Measurements from ENCODE around the gene BEST1.

The BEST1 gene

DNA sequence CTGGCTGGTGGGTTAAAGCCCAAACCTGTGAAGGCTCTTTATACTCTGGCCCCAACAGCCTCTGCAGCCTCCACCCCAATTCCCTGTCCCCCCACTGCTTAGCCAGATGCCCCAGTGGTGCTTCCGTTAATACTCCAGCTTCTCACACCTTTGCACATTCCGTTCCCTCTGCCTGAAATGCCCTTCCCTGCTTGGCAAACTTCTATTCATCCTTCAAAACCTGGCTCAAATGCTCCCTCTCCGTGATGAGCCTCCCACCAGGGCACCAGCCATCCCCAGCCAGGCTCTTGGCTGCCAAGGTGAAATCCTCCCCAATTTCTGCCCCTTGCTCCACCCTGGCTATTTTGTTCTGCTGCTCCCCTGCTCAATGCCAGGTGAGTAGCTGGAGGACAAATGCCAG lies 46.3 kb upstream of the BEST1 start:
- no peak for TF ChIP-seq TEAD4 (IDR thresholded peaks at IDR 0.05)
- TF ChIP-seq TCF12 (IDR thresholded peaks at IDR 0.05; ENCODE audit: low read depth) = no peak
- TF ChIP-seq TAF1 (IDR thresholded peaks at IDR 0.05; ENCODE audit: low read depth) = no peak

DNA sequence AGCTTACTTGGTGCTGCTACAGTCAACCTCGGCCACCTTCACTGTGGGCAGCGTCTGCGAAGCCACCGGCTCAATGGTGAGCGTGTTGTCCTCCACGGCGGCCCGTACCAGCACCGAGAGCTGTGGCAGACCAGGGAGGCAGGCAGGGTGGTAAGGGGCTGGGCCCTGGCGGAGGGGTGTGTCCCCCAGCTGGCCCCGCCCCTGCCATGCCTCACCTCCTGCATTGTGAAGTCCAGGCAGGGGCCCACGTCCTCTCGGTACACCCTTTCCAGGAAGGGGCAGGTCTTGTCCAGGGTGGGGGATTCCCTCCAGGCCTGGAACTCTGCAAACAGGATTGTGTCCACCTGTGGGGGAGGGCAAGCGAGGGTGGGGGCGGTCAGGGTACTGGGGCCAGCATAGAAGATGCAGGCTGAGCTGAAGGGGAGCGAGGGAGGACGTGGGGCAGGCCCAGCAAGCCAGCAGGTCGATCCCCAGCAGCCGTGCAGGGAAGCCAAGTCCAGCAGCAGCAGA lies 45.6 kb upstream of the BEST1 start:
- TF ChIP-seq TEAD4 (IDR thresholded peaks at IDR 0.05) (no peak), CREB1 (IDR thresholded peaks at IDR 0.05; ENCODE audit: low read depth) (no peak), YY1 (IDR thresholded peaks at IDR 0.05; ENCODE audit: low read depth) (no peak), ZBTB7A (IDR thresholded peaks at IDR 0.05; ENCODE audit: low read depth) (no peak), FOXM1 (IDR thresholded peaks at IDR 0.05; ENCODE audit: borderline replicate concordance, low read depth) (no peak), RAD21 (IDR thresholded peaks at IDR 0.05; ENCODE audit: low read depth) (no peak)
- TF ChIP-seq, protein P1, sequence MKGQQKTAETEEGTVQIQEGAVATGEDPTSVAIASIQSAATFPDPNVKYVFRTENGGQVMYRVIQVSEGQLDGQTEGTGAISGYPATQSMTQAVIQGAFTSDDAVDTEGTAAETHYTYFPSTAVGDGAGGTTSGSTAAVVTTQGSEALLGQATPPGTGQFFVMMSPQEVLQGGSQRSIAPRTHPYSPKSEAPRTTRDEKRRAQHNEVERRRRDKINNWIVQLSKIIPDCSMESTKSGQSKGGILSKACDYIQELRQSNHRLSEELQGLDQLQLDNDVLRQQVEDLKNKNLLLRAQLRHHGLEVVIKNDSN (IDR thresholded peaks at IDR 0.05) = no peak

DNA sequence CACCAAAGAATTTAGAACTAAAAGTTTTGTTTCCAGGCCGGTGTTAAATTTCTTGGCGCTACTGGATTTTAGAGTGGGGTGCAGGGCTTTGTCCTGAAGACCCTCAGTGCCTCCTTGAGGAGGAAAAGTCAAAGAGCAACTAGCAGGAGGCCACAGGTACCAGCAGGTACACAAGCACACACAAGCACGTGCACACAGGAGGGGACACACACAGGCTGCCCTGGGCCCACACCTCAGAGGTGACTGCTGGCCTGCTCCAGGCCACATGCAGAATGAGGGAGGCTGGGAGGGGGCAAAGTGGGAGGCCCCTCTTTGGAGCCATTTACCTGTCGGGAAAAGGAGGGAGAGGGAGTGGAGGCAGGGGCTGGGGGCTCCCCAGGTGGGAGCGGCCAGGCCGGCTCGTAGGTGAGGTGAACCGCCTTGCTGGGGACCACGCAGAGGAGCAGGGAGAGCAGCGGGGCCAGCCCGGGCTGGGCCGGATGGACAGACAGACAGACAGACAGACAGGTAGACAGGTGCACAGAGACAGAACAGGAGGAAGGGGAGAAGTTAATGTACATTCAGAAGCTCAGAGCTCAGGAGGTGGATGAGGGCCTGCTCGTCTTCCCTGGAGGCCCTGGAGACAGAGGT lies 45.0 kb upstream of the BEST1 start:
- TF ChIP-seq, protein P2, sequence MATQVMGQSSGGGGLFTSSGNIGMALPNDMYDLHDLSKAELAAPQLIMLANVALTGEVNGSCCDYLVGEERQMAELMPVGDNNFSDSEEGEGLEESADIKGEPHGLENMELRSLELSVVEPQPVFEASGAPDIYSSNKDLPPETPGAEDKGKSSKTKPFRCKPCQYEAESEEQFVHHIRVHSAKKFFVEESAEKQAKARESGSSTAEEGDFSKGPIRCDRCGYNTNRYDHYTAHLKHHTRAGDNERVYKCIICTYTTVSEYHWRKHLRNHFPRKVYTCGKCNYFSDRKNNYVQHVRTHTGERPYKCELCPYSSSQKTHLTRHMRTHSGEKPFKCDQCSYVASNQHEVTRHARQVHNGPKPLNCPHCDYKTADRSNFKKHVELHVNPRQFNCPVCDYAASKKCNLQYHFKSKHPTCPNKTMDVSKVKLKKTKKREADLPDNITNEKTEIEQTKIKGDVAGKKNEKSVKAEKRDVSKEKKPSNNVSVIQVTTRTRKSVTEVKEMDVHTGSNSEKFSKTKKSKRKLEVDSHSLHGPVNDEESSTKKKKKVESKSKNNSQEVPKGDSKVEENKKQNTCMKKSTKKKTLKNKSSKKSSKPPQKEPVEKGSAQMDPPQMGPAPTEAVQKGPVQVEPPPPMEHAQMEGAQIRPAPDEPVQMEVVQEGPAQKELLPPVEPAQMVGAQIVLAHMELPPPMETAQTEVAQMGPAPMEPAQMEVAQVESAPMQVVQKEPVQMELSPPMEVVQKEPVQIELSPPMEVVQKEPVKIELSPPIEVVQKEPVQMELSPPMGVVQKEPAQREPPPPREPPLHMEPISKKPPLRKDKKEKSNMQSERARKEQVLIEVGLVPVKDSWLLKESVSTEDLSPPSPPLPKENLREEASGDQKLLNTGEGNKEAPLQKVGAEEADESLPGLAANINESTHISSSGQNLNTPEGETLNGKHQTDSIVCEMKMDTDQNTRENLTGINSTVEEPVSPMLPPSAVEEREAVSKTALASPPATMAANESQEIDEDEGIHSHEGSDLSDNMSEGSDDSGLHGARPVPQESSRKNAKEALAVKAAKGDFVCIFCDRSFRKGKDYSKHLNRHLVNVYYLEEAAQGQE (IDR thresholded peaks at IDR 0.05; ENCODE audit: low read depth) = no peak
- TF ChIP-seq TAF1 (IDR thresholded peaks at IDR 0.05; ENCODE audit: low read depth) = no peak
- no peak for TF ChIP-seq TCF12 (IDR thresholded peaks at IDR 0.05; ENCODE audit: low read depth)

DNA sequence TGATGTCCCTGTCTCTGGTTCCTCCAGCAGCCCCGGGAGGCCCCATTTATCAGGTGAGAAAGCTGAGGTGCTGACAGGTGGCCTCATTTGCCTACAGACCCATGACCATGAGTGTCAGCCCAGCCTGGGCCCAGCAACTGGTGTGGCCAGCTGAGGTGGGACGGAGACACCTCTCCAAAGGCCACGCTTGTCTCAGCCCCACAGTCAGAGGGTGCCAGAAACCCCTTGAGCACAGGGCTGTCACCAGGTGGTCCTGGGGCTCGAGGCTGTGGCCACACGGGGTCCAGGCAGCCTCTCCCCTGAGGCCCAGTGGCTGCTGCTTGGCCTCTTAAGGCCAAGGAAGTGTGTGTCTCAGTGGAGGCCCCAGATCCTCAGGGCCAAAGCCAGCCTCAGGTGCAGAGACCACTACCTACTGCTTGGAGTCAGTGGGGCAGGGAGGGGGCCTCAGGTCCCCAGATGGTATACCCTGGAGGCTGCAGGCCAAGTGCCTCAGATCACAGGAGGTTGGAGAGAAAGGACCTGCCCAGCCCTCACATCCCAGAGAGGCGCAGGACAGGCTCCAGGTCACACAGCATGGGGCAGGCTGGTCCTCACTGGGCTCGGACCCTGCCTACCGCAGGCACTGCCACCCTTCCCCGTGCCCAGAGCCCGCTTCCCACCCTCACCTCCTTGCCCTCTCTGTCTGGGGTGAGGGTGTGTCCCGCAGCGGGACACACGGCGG lies 44.2 kb upstream of the BEST1 start:
- TF ChIP-seq, protein P1 (IDR thresholded peaks at IDR 0.05) = no peak
- TF ChIP-seq, protein P3, sequence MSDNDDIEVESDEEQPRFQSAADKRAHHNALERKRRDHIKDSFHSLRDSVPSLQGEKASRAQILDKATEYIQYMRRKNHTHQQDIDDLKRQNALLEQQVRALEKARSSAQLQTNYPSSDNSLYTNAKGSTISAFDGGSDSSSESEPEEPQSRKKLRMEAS (IDR thresholded peaks at IDR 0.05) = no peak
- no peak for TF ChIP-seq TCF12 (IDR thresholded peaks at IDR 0.05; ENCODE audit: low read depth)
- no peak for TF ChIP-seq FOXM1 (IDR thresholded peaks at IDR 0.05; ENCODE audit: borderline replicate concordance, low read depth)
- TF ChIP-seq EGR1 (IDR thresholded peaks at IDR 0.05) = no peak
- TF ChIP-seq NFIC (IDR thresholded peaks at IDR 0.05) = no peak
- TF ChIP-seq CEBPB (IDR thresholded peaks at IDR 0.05) = no peak
- TF ChIP-seq, protein P2 (IDR thresholded peaks at IDR 0.05; ENCODE audit: low read depth) = no peak
- no peak for TF ChIP-seq TEAD4 (IDR thresholded peaks at IDR 0.05)
- no peak for TF ChIP-seq YY1 (IDR thresholded peaks at IDR 0.05; ENCODE audit: low read depth)
- no peak for TF ChIP-seq ZBTB7A (IDR thresholded peaks at IDR 0.05; ENCODE audit: low read depth)
- TF ChIP-seq TAF1 (IDR thresholded peaks at IDR 0.05; ENCODE audit: low read depth) = no peak
- no peak for TF ChIP-seq RAD21 (IDR thresholded peaks at IDR 0.05; ENCODE audit: low read depth)

DNA sequence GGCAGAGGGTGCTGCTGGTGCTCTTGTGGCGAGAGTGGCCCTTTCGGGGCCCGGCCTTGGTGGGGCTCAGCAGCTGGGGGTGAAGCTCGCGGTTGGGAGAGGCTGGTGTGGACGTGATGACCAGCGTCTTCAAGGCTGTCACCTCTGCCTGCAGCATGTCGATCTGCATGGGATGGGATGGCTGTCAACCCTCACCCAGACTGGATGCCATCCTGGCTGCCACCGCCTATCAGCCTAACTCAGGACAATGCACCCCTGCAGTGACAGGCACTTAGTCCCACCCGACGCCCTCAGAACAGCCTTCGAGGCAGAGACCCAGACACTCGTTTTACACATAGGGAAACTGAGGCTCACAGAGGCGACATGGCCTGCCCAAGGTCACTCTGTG lies 43.6 kb upstream of the BEST1 start:
- TF ChIP-seq RAD21 (IDR thresholded peaks at IDR 0.05; ENCODE audit: low read depth) = no peak
- TF ChIP-seq, protein P3 (IDR thresholded peaks at IDR 0.05) = no peak
- TF ChIP-seq EGR1 (IDR thresholded peaks at IDR 0.05) = no peak
- no peak for TF ChIP-seq TEAD4 (IDR thresholded peaks at IDR 0.05)
- TF ChIP-seq FOXM1 (IDR thresholded peaks at IDR 0.05; ENCODE audit: borderline replicate concordance, low read depth) = no peak
- TF ChIP-seq NFIC (IDR thresholded peaks at IDR 0.05) = no peak
- no peak for TF ChIP-seq EP300 (IDR thresholded peaks at IDR 0.05; ENCODE audit: borderline replicate concordance)
- TF ChIP-seq TCF12 (IDR thresholded peaks at IDR 0.05; ENCODE audit: low read depth) = no peak
- no peak for TF ChIP-seq ZBTB7A (IDR thresholded peaks at IDR 0.05; ENCODE audit: low read depth)
- TF ChIP-seq CEBPB (IDR thresholded peaks at IDR 0.05) = no peak
- TF ChIP-seq YY1 (IDR thresholded peaks at IDR 0.05; ENCODE audit: low read depth) = no peak
- no peak for TF ChIP-seq CREB1 (IDR thresholded peaks at IDR 0.05; ENCODE audit: low read depth)
- TF ChIP-seq, protein P1 (IDR thresholded peaks at IDR 0.05) = no peak
- TF ChIP-seq, protein P2 (IDR thresholded peaks at IDR 0.05; ENCODE audit: low read depth) = no peak
- TF ChIP-seq TAF1 (IDR thresholded peaks at IDR 0.05; ENCODE audit: low read depth) = no peak
